Activated CD8-positive, alpha-beta T cell treated with anti-CD3 and anti-CD28 coated beads for 36 hours (primary cell): ENCODE data around the gene GLTP. TPM values are rescaled to one million over a fixed set of nuclear protein-coding genes. Genes with fewer than 3 reads are reported as not detected.

ENCODE experiments used
- ATAC-seq: fragments of 200-7000 bp; cut with Tn5 transposase; one replicate; pipeline ENCODE4 v1.10.0; 2021; ENCODE audit warnings: mild to moderate bottlenecking, moderate library complexity
- CTCF ChIA-PET: fragments of 350-600 bp; sonication (Branson Sonifier 250); formaldehyde crosslinking; loops from one replicate; lab custom pipeline; 2021; ENCODE audit warnings: antibody characterized with exemption; lab: Charles Lee
- POLR2A ChIA-PET: fragments of 350-600 bp; sonication (Branson Sonifier 250); formaldehyde crosslinking; loops from one replicate; lab custom pipeline; 2021; ENCODE audit warnings: antibody characterized with exemption; lab: Charles Lee
- DNase-seq: peaks from one replicate; pipeline ENCODE4 v3.0.0-alpha.2; 2020
- H3K27ac Mint-ChIP-seq: one replicate; pipeline ENCODE4 v1.8.0; 2021; ENCODE audit warnings: mild to moderate bottlenecking, mixed read lengths
- H3K27me3 Mint-ChIP-seq: one replicate; pipeline ENCODE4 v1.8.0; 2021; ENCODE audit warnings: mixed read lengths
- H3K36me3 Mint-ChIP-seq: one replicate; pipeline ENCODE4 v1.8.0; 2021; ENCODE audit warnings: low read depth, mixed read lengths
- H3K4me1 Mint-ChIP-seq: one replicate; pipeline ENCODE4 v1.8.0; 2021; ENCODE audit warnings: low read depth, mixed read lengths
- H3K4me3 Mint-ChIP-seq: one replicate; pipeline ENCODE4 v1.8.0; 2021; ENCODE audit warnings: mild to moderate bottlenecking, moderate library complexity, mixed read lengths
- H3K9me3 Mint-ChIP-seq: one replicate; pipeline ENCODE4 v1.8.0; 2021; ENCODE audit warnings: mixed read lengths
- intact Hi-C: fragments of 100-400 bp; cut with micrococcal nuclease; formaldehyde crosslinking; loops from one replicate; pipeline ENCODE4 v1.10.0; 2022
- total RNA-seq, 2 experiments: library from RNA; stranded (reverse); gene quantifications; one replicate each; pipeline ENCODE4 v1.2.3, GENCODE V29; 2021
- TF ChIP-seq, protein P1 (sequence below): fragments of 200-600 bp; IDR thresholded peaks from one replicate; pipeline ENCODE4 v1.8.0; 2022; ENCODE audit warnings: antibody characterized with exemption, mild to moderate bottlenecking

Gene GLTP
- total RNA-seq, 2 experiments from 2014 or later, result 19.9 to 21.2 TPM

DNA sequence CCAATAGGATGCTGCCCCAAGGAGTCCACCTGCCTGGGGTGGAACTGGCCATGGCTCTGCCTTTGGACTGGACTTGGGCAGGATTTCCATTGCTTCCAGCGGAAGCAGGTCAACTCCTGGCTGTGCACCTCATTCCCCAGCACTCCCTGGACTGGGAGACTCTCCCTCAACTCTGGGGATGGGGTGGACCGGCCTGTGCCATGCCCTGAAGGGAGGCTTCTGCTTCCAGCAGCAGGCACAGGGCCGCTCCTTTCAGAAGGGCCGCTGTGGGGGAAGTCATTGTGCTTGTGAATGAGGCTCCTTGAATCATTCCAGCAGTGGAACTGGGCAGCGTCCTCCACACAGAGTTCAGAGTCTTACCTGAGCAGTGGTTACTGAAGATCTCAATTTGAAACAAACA lies 42.7 kb upstream of the GLTP start:
- Mint-ChIP-seq H3K27ac (no peak overlapping the region), H3K4me1 (no peaks in the 10 kb centered on the region), H3K27me3 (no peaks in the 10 kb centered on the region), H3K9me3 (no peaks in the 10 kb centered on the region), H3K36me3 (peaks cover 19% of the 10 kb centered on the region), H3K4me3 (no peak overlapping the region)
- TF ChIP-seq, protein P1, sequence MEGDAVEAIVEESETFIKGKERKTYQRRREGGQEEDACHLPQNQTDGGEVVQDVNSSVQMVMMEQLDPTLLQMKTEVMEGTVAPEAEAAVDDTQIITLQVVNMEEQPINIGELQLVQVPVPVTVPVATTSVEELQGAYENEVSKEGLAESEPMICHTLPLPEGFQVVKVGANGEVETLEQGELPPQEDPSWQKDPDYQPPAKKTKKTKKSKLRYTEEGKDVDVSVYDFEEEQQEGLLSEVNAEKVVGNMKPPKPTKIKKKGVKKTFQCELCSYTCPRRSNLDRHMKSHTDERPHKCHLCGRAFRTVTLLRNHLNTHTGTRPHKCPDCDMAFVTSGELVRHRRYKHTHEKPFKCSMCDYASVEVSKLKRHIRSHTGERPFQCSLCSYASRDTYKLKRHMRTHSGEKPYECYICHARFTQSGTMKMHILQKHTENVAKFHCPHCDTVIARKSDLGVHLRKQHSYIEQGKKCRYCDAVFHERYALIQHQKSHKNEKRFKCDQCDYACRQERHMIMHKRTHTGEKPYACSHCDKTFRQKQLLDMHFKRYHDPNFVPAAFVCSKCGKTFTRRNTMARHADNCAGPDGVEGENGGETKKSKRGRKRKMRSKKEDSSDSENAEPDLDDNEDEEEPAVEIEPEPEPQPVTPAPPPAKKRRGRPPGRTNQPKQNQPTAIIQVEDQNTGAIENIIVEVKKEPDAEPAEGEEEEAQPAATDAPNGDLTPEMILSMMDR, result no peak
- ChIA-PET POLR2A (no interaction called here), CTCF (interaction anchor here (1.1 kb wide), 1 partner anchor 70 kb away, joined by 3 read pairs; no protein-coding TSS in a partner anchor)
- ATAC-seq, result no peak
- DNase-seq, result no peak
- intact Hi-C loops, result no loop called here

DNA sequence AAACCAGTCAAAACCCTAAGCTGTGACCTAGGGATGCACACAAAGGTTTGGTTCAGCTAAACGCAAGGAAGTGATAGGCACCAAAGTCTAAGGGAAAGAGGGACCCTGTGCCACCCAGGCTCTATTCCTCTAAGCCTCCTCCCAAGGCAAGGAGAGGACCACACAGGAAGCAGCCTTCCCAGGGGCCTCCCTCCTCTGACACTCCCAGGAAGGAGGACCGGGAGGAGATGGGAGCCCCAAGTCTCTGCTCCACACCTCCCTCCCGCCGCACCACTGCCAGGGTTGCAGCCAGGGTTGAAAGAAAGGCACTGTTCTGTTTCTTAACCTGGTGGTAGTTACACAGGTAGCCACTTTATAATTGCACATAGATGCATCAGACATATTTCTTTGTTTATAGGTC lies 41.6 kb upstream of the GLTP start:
- H3K36me3 Mint-ChIP-seq, result peaks cover 18% of the 10 kb centered on the region
- ChIA-PET POLR2A (interaction anchor here (0.6 to 1.7 kb wide), 2 partner anchors 16 to 24 kb away, joined by 3 to 4 read pairs; no protein-coding TSS in a partner anchor), CTCF (interaction anchor here (1.1 kb wide), 1 partner anchor 69 kb away, joined by 3 read pairs; no protein-coding TSS in a partner anchor)
- H3K9me3 Mint-ChIP-seq, result no peaks in the 10 kb centered on the region
- H3K27me3 Mint-ChIP-seq, result no peaks in the 10 kb centered on the region
- no peaks in the 10 kb centered on the region for H3K4me1 Mint-ChIP-seq
- no peak for ATAC-seq
- TF ChIP-seq, protein P1, result no peak
- no peak for DNase-seq
- H3K4me3 Mint-ChIP-seq, result no peak overlapping the region
- intact Hi-C loops, result no loop called here
- no peak overlapping the region for H3K27ac Mint-ChIP-seq

DNA sequence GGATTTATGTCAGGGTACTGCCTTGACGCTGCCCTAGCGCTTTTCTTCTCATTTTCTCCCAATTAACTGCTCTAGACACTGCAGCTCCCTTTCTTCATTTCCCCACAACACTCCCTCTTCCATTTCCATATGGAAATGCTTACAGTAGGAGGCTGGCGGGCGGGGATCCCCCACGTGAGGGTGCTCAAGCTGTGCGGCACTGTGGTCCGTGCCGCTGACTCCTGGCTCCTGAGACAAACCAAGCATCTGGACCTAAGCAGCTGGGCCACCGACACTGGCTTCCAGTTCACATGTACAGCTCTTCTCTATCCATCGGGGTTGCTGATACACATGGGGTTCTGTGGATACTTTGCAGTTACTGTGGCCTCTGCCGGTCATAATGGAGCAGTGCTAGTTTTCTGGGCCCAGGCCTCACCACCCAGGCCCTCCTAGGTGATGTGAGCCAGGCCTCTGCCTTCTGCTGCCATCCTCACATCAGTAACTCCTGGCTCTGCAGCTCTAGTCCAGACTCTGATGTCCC lies 40.0 kb upstream of the GLTP start:
- TF ChIP-seq, protein P1, result no peak
- ATAC-seq (no peak), DNase-seq (no peak)
- Mint-ChIP-seq H3K36me3 (peaks cover 26% of the 10 kb centered on the region), H3K4me3 (no peak overlapping the region), H3K27ac (no peak overlapping the region), H3K9me3 (no peaks in the 10 kb centered on the region), H3K27me3 (no peaks in the 10 kb centered on the region), H3K4me1 (no peaks in the 10 kb centered on the region)
- POLR2A ChIA-PET, result interaction anchor here (0.7 to 1.7 kb wide), 3 partner anchors 12 to 25 kb away, joined by 3 to 4 read pairs (median 4); no protein-coding TSS in a partner anchor
- CTCF ChIA-PET, result interaction anchor here (1.3 to 1.5 kb wide), 2 partner anchors 13 to 31 kb away, joined by 3 to 4 read pairs; no protein-coding TSS in a partner anchor
- intact Hi-C loops, result no loop called here

DNA sequence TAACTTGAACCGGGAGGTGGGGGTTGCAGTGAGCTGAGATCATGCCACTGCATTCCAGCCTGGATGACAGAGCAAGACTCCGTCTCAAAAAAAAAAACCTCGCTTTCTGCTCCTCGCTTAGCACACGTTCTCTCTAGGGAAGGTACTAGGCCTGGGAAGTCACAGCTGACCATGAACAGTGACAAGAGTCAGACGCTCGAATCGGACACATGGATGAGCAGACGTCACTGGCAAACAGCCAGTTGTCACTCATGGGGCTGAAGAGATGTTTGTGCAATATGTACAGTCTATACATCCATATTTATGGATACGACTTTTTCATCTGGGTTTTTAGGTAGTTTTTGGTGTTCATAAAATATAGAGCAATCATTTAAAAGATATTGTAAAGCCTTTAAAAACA lies 39.1 kb upstream of the GLTP start:
- H3K27me3 Mint-ChIP-seq, result no peaks in the 10 kb centered on the region
- TF ChIP-seq, protein P1, result no peak
- H3K4me1 Mint-ChIP-seq, result no peaks in the 10 kb centered on the region
- no peak for DNase-seq
- ChIA-PET CTCF (interaction anchor here (1.3 to 1.5 kb wide), 2 partner anchors 12 to 32 kb away, joined by 3 to 4 read pairs; no protein-coding TSS in a partner anchor), POLR2A (interaction anchor here (1.0 kb wide), 1 partner anchor 13 kb away, joined by 4 read pairs; no protein-coding TSS in a partner anchor)
- H3K27ac Mint-ChIP-seq, result no peak overlapping the region
- no peak overlapping the region for H3K4me3 Mint-ChIP-seq
- H3K9me3 Mint-ChIP-seq, result no peaks in the 10 kb centered on the region
- peaks cover 29% of the 10 kb centered on the region for H3K36me3 Mint-ChIP-seq
- intact Hi-C loops, result no loop called here
- no peak for ATAC-seq

DNA sequence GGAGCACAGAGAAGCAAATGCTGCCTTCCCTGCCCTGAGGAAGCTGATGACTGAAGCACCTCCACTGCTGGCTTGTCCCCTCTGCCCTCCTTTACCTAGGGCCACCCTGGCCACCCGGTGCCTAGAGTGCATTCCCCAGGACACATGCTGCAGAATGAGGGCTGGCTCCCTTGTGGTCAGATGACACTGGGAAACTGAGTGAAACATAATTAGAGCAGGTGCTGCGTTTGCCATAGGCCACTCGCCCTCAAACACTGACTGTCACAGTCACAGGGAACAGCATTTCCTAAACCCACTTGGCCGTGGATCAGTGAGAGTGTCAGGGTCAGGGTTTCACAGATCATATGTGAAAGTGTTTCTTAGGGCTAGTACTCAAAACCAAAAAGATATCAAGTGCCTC lies 35.7 kb upstream of the GLTP start:
- ATAC-seq (no peak), DNase-seq (no peak)
- CTCF ChIA-PET, result no interaction called here
- intact Hi-C loops, result no loop called here
- Mint-ChIP-seq H3K4me1 (no peaks in the 10 kb centered on the region), H3K27me3 (no peaks in the 10 kb centered on the region), H3K9me3 (no peaks in the 10 kb centered on the region), H3K36me3 (peaks cover 30% of the 10 kb centered on the region), H3K4me3 (no peak overlapping the region), H3K27ac (peak overlapping the region; percentile 45)
- TF ChIP-seq, protein P1, result no peak
- POLR2A ChIA-PET, result interaction anchor here (0.6 to 1.2 kb wide), 3 partner anchors 9 to 973 kb away, joined by 3 to 7 read pairs (median 4); no protein-coding TSS in a partner anchor
